SK-N-SH (cell line): ENCODE measurements around the gene PIGN. TPM values are rescaled to one million over a fixed set of nuclear protein-coding genes. Genes with fewer than 3 reads are reported as not detected.
A peak's percentile ranks its signal among the peaks of the same experiment; 100 is the strongest.

ENCODE experiments used
- CTCF ChIA-PET: fragments of 300-600, 350-600 bp; formaldehyde crosslinking; extraction: SDS; loops from one replicate; lab custom pipeline; 2021; lab: Yijun Ruan, JAX
- POLR2A ChIA-PET: fragments of 350-600 bp; sonication (Branson Sonifier 250); formaldehyde crosslinking; extraction: SDS; loops from one replicate; lab custom pipeline; 2020; ENCODE audit warnings: antibody characterized with exemption, inconsistent platforms; lab: Yijun Ruan, JAX
- DNase-seq: peaks from one replicate; pipeline ENCODE4 v3.0.0; 2012
- H2AFZ ChIP-seq: fragments of 200-600 bp; sonication (generic); 2 replicates; pipeline ENCODE4 v1.8.1; 2016; ENCODE audit warnings: antibody characterized with exemption, mild to moderate bottlenecking, low read depth
- H3F3A ChIP-seq: fragments of 200-600 bp; sonication (generic); replicated peaks from 2 replicates; pipeline ENCODE3; 2016; ENCODE audit warnings: antibody characterized with exemption, mild to moderate bottlenecking; ENCODE audit not compliant: insufficient read depth
- H3K27ac ChIP-seq, 2 experiments: fragments of 200-500 bp in 1 of 2; fragments of 200-600 bp in 1 of 2; sonication (Bioruptor generic) in 1 of 2; sonication (generic), shearing (Covaris generic) in 1 of 2; 2 replicates each; pipeline versions ENCODE4 v1.5.1 to v1.6.1; 2014 to 2016; ENCODE audit warnings: low read depth in 2 of 2, inconsistent platforms in 1 of 2, low read length in 1 of 2, mild to moderate bottlenecking in 1 of 2, mixed read lengths in 1 of 2
- H3K27me3 ChIP-seq: fragments of 200-600 bp; sonication (generic), shearing (Covaris generic); 2 replicates; pipeline ENCODE4 v1.6.1; 2016; ENCODE audit warnings: mixed run types; ENCODE audit not compliant: insufficient read depth
- H3K36me3 ChIP-seq, 2 experiments: fragments of 200-500 bp in 1 of 2; fragments of 200-600 bp in 1 of 2; sonication (Bioruptor generic) in 1 of 2; sonication (generic) in 1 of 2; replicated peaks in 1 of 2; 2 replicates each; pipeline versions ENCODE3 to v1.5.1; 2014 to 2016; ENCODE audit warnings: low read length in 1 of 2, mild to moderate bottlenecking in 1 of 2; ENCODE audit not compliant: insufficient read depth in 2 of 2, control insufficient read depth in 1 of 2
- H3K4me1 ChIP-seq, 2 experiments: fragments of 200-500 bp in 1 of 2; fragments of 200-600 bp in 1 of 2; sonication (Bioruptor generic) in 1 of 2; sonication (generic), shearing (Covaris generic) in 1 of 2; 2 replicates each; pipeline versions ENCODE4 v1.5.1 to v1.6.1; 2014 to 2016; ENCODE audit warnings: low read depth in 1 of 2, low read length in 1 of 2, mixed run types in 1 of 2; ENCODE audit not compliant: insufficient read depth in 2 of 2, control insufficient read depth in 1 of 2
- H3K4me2 ChIP-seq: fragments of 200-600 bp; sonication (generic), shearing (Covaris generic); 2 replicates; pipeline ENCODE4 v1.6.1; 2017; ENCODE audit warnings: mixed run types
- H3K4me3 ChIP-seq, 2 experiments: fragments of 200-500 bp in 1 of 2; fragments of 200-600 bp in 1 of 2; sonication (Bioruptor generic) in 1 of 2; sonication (generic), shearing (Covaris generic) in 1 of 2; 2 replicates each; pipeline versions ENCODE4 v1.5.1 to v1.8.1; 2014 to 2016; ENCODE audit warnings: low read depth in 2 of 2, inconsistent platforms in 1 of 2, low read length in 1 of 2, mild to moderate bottlenecking in 1 of 2, mixed read lengths in 1 of 2, moderate library complexity in 1 of 2
- H3K79me2 ChIP-seq: fragments of 200-600 bp; sonication (generic); 2 replicates; pipeline ENCODE4 v1.8.1; 2017; ENCODE audit warnings: mild to moderate bottlenecking; ENCODE audit not compliant: insufficient read depth
- H3K9ac ChIP-seq: fragments of 200-600 bp; sonication (generic); 2 replicates; pipeline ENCODE4 v1.6.1; 2017; ENCODE audit warnings: mixed run types
- H3K9me2 ChIP-seq: fragments of 200-600 bp; sonication (generic); 2 replicates; pipeline ENCODE4 v1.6.1; 2017; ENCODE audit warnings: mixed run types
- H3K9me3 ChIP-seq: fragments of 200-600 bp; sonication (generic); 2 replicates; pipeline ENCODE4 v1.6.1; 2017; ENCODE audit warnings: mixed run types, mild to moderate bottlenecking, moderate library complexity
- H4K20me1 ChIP-seq: fragments of 200-600 bp; sonication (generic); 2 replicates; pipeline ENCODE4 v1.6.1; 2017; ENCODE audit warnings: mild to moderate bottlenecking, mixed run types; ENCODE audit not compliant: insufficient read depth
- CHD2 ChIP-seq: fragments of 150-350 bp; IDR thresholded peaks from 2 replicates; pipeline ENCODE4 v1.6.1; 2018; ENCODE audit warnings: low read length; ENCODE audit not compliant: partially characterized antibody
- ELF1 ChIP-seq: IDR thresholded peaks from 2 replicates; pipeline ENCODE4 v1.4.0; 2012
- EP300 ChIP-seq, 2 experiments: IDR thresholded peaks; 2 replicates each; pipeline versions ENCODE4 v1.4.0 to v1.6.1; 2012; ENCODE audit warnings: borderline replicate concordance in 1 of 2, low read depth in 1 of 2, low read length in 1 of 2
- EZH2phosphoT487 ChIP-seq: fragments of 200-600 bp; sonication (generic); IDR thresholded peaks from 2 replicates; pipeline ENCODE4 v1.6.1; 2017; ENCODE audit warnings: low read depth, mixed run types, mild to moderate bottlenecking, antibody characterized with exemption, moderate library complexity, borderline replicate concordance
- FOSL2 ChIP-seq: IDR thresholded peaks from 2 replicates; pipeline ENCODE4 v1.4.0; 2012; ENCODE audit warnings: low read depth, mild to moderate bottlenecking, moderate library complexity, borderline replicate concordance
- FOXM1 ChIP-seq: IDR thresholded peaks from 2 replicates; pipeline ENCODE4 v1.4.0; 2012; ENCODE audit warnings: low read depth, mild to moderate bottlenecking
- GATA2 ChIP-seq: sonication (generic); formaldehyde crosslinking; IDR thresholded peaks from 2 replicates; pipeline ENCODE4 v1.5.0; 2020; ENCODE audit warnings: mild to moderate bottlenecking, missing genetic modification reagents
- MXI1 ChIP-seq: IDR thresholded peaks from 2 replicates; pipeline ENCODE4 v1.6.1; 2012; ENCODE audit warnings: mild to moderate bottlenecking, low read depth, low read length, improper control_type of control experiment
- NFIC ChIP-seq: IDR thresholded peaks from 2 replicates; pipeline ENCODE4 v1.4.0; 2012; ENCODE audit warnings: borderline replicate concordance
- NRF1 ChIP-seq: IDR thresholded peaks from 2 replicates; pipeline ENCODE4 v1.6.1; 2012; ENCODE audit warnings: low read depth, mild to moderate bottlenecking, low read length
- POLR2AphosphoS5 ChIP-seq: IDR thresholded peaks from 2 replicates; pipeline ENCODE4 v1.6.1; 2012; ENCODE audit warnings: low read depth, low read length
- RCOR1 ChIP-seq: fragments of 150-350 bp; IDR thresholded peaks from 2 replicates; pipeline ENCODE4 v1.6.1; 2017; ENCODE audit warnings: antibody characterized with exemption, low read length
- SMC3 ChIP-seq: IDR thresholded peaks from 2 replicates; pipeline ENCODE4 v1.6.1; 2012; ENCODE audit warnings: low read depth, low read length, improper control_type of control experiment
- TCF12 ChIP-seq: IDR thresholded peaks from 2 replicates; pipeline ENCODE4 v1.4.0; 2012
- TEAD4 ChIP-seq: IDR thresholded peaks from 2 replicates; pipeline ENCODE4 v1.4.0; 2012; ENCODE audit warnings: mild to moderate bottlenecking, borderline replicate concordance; ENCODE audit not compliant: insufficient read depth
- WGBS: methylation state at CpG from one replicate; pipeline ENCODE4 v1.1.6; 2017; ENCODE audit warnings: low lambda C conversion rate; 5-methylcytosine and 5-hydroxymethylcytosine counted together
- polyA plus RNA-seq, 3 experiments: library from polyadenylated mRNA; depleted of rRNA; stranded (reverse); fragments of >200 nt; gene quantifications; 2 replicates each; pipeline ENCODE4 v1.2.3, GENCODE V29; 2012
- TF ChIP-seq, protein P1 (sequence below): fragments of 150-350 bp; IDR thresholded peaks from 2 replicates; pipeline ENCODE4 v1.6.1; 2017; ENCODE audit warnings: antibody characterized with exemption, low read length, low read depth, borderline replicate concordance
- TF ChIP-seq, protein P2 (sequence below): IDR thresholded peaks from 2 replicates; pipeline ENCODE4; 2012
- TF ChIP-seq, protein P3 (sequence below): IDR thresholded peaks from 2 replicates; pipeline ENCODE4 v1.4.0; 2012; ENCODE audit warnings: low read depth
- TF ChIP-seq, protein P4 (sequence below): IDR thresholded peaks from 2 replicates; pipeline ENCODE4 v1.6.1; 2012; ENCODE audit warnings: mild to moderate bottlenecking, low read depth, low read length, moderate library complexity
- TF ChIP-seq, protein P5 (sequence below): IDR thresholded peaks from 2 replicates; pipeline ENCODE4 v1.4.0; 2012; ENCODE audit warnings: low read depth, borderline replicate concordance

The PIGN gene
- polyA plus RNA-seq, 1 of the 3 experiments (the other 2 are of a cell fraction) = 6.1 TPM

DNA sequence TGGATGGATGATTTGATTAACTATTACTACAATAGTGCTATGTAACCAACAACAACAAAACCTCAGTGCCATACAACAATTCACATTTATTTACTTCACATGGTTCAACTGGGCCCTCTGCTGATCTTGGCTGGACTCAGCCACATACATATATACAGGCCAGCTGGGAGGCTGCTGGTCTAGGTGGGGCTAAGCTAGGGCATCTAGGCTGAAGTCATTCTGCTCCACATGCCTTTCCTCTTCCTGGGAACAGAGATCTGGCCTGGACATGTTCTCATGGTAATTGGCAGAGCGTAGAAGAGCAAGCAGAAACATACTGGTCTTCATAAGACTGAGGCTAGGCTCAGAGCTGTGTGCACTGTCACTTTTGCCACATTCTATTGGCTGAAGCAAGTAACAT is 191.2 kb downstream of the PIGN start (continued):
- TF ChIP-seq NFIC (no peak), ELF1 (no peak), GATA2 (no peak), TCF12 (no peak), MXI1 (no peak), NRF1 (no peak), TEAD4 (no peak), RCOR1 (no peak), POLR2AphosphoS5 (no peak)
- TF ChIP-seq, protein P1, sequence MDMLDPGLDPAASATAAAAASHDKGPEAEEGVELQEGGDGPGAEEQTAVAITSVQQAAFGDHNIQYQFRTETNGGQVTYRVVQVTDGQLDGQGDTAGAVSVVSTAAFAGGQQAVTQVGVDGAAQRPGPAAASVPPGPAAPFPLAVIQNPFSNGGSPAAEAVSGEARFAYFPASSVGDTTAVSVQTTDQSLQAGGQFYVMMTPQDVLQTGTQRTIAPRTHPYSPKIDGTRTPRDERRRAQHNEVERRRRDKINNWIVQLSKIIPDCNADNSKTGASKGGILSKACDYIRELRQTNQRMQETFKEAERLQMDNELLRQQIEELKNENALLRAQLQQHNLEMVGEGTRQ = no peak
- TF ChIP-seq, protein P2, sequence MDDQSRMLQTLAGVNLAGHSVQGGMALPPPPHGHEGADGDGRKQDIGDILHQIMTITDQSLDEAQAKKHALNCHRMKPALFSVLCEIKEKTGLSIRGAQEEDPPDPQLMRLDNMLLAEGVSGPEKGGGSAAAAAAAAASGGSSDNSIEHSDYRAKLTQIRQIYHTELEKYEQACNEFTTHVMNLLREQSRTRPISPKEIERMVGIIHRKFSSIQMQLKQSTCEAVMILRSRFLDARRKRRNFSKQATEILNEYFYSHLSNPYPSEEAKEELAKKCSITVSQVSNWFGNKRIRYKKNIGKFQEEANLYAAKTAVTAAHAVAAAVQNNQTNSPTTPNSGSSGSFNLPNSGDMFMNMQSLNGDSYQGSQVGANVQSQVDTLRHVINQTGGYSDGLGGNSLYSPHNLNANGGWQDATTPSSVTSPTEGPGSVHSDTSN = no peak

DNA sequence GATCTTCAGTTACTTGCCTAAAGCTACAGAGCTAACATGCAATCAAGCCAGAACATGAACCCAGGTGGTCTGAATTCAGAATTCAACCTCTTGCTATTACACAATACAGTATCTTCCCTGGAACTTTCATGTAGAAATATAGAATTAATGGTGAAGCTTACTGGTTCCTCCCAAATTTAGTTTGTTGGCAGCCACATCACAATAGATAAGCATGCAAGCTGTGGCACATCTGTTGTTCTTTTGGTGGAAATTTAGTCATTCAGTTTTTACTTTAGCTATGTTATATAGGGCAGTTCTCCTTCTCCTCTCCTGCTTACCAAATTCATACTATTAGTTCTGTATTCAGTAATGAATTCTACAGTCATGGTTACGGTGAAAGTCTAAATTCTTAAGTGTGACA is 193.0 kb downstream of the PIGN start:
- TF ChIP-seq NRF1 (no peak), TCF12 (no peak), EZH2phosphoT487 (no peak), FOSL2 (no peak), FOXM1 (no peak), CHD2 (no peak), EP300 (IDR thresholded peaks at IDR 0.05; ENCODE audit: borderline replicate concordance in 1 of 2, low read depth in 1 of 2, low read length in 1 of 2) (no peak), ELF1 (no peak), RCOR1 (no peak), SMC3 (no peak), POLR2AphosphoS5 (no peak)
- TF ChIP-seq, protein P3, sequence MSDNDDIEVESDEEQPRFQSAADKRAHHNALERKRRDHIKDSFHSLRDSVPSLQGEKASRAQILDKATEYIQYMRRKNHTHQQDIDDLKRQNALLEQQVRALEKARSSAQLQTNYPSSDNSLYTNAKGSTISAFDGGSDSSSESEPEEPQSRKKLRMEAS = no peak
- TF ChIP-seq, protein P4, sequence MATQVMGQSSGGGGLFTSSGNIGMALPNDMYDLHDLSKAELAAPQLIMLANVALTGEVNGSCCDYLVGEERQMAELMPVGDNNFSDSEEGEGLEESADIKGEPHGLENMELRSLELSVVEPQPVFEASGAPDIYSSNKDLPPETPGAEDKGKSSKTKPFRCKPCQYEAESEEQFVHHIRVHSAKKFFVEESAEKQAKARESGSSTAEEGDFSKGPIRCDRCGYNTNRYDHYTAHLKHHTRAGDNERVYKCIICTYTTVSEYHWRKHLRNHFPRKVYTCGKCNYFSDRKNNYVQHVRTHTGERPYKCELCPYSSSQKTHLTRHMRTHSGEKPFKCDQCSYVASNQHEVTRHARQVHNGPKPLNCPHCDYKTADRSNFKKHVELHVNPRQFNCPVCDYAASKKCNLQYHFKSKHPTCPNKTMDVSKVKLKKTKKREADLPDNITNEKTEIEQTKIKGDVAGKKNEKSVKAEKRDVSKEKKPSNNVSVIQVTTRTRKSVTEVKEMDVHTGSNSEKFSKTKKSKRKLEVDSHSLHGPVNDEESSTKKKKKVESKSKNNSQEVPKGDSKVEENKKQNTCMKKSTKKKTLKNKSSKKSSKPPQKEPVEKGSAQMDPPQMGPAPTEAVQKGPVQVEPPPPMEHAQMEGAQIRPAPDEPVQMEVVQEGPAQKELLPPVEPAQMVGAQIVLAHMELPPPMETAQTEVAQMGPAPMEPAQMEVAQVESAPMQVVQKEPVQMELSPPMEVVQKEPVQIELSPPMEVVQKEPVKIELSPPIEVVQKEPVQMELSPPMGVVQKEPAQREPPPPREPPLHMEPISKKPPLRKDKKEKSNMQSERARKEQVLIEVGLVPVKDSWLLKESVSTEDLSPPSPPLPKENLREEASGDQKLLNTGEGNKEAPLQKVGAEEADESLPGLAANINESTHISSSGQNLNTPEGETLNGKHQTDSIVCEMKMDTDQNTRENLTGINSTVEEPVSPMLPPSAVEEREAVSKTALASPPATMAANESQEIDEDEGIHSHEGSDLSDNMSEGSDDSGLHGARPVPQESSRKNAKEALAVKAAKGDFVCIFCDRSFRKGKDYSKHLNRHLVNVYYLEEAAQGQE = no peak
- TF ChIP-seq, protein P5, sequence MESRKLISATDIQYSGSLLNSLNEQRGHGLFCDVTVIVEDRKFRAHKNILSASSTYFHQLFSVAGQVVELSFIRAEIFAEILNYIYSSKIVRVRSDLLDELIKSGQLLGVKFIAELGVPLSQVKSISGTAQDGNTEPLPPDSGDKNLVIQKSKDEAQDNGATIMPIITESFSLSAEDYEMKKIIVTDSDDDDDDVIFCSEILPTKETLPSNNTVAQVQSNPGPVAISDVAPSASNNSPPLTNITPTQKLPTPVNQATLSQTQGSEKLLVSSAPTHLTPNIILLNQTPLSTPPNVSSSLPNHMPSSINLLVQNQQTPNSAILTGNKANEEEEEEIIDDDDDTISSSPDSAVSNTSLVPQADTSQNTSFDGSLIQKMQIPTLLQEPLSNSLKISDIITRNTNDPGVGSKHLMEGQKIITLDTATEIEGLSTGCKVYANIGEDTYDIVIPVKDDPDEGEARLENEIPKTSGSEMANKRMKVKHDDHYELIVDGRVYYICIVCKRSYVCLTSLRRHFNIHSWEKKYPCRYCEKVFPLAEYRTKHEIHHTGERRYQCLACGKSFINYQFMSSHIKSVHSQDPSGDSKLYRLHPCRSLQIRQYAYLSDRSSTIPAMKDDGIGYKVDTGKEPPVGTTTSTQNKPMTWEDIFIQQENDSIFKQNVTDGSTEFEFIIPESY = no peak
- TF ChIP-seq, all 33 proteins: peak for 0
- H3K4me3 ChIP-seq = no peak overlapping the region
- peaks cover 0 to 4% of the 10 kb centered on the region in 2 experiments for H3K36me3 ChIP-seq
- no peak overlapping the region for H3K9ac ChIP-seq
- H2AFZ ChIP-seq = no peak overlapping the region
- H3K79me2 ChIP-seq = no peaks in the 10 kb centered on the region
- H3K9me3 ChIP-seq = no peaks in the 10 kb centered on the region
- peaks cover 2 to 44% of the 10 kb centered on the region in 2 experiments for H3K4me1 ChIP-seq
- no peaks in the 10 kb centered on the region for H4K20me1 ChIP-seq
- peak overlapping the region; percentile 81 to 95; a peak in 3 of 4 replicates for H3K27ac ChIP-seq
- ChIA-PET CTCF (no interaction called here), POLR2A (no interaction called here)
- H3F3A ChIP-seq = peaks cover 37% of the 10 kb centered on the region
- no peak for DNase-seq
- H3K9me2 ChIP-seq = no peaks in the 10 kb centered on the region
- WGBS = 97% methylated on average over 1 of the region's 1 CpG
- no peak overlapping the region for H3K4me2 ChIP-seq
- no peaks in the 10 kb centered on the region for H3K27me3 ChIP-seq
